ENCODE data around the gene BCS1L. TPM values are rescaled to one million over a fixed set of nuclear protein-coding genes. Genes with fewer than 3 reads are reported as not detected.

Gene BCS1L
- polyA plus RNA-seq, 1 of the 3 experiments (the other 2 are of a cell fraction), result 47.5 TPM

- H3F3A ChIP-seq (replicated peaks; ENCODE audit: insufficient read depth), result peaks cover 8% of the 10 kb centered on the region
- H3K27me3 ChIP-seq (ENCODE audit: insufficient read depth), result no peaks in the 10 kb centered on the region
- H3K27ac ChIP-seq (ENCODE audit: low read depth in 2 of 2, low read length in 1 of 2), result peak overlapping the region; percentile 53 to 86
- peaks cover 33% of the 10 kb centered on the region for H3K79me2 ChIP-seq (ENCODE audit: insufficient read depth)
- ChIA-PET CTCF (interaction anchor here (0.7 to 4.2 kb wide), 16 partner anchors 10 to 194 kb away, joined by 3 to 36 read pairs (median 4); partner anchors contain the start of genes PLCD4, RNF25, STK36 and TTLL4), POLR2A (interaction anchor here (0.8 to 3.1 kb wide), 4 partner anchors 13 to 51 kb away, joined by 3 to 28 read pairs (median 9); partner anchors contain the start of genes PLCD4, RNF25 and STK36)
- peak; percentile 63 for DNase-seq
- peaks cover 44 to 48% of the 10 kb centered on the region in 2 experiments for H3K36me3 ChIP-seq (replicated peaks in 1 of 2; ENCODE audit: control insufficient read depth in 1 of 2, insufficient read depth in 2 of 2, low read length in 1 of 2)
- no peaks in the 10 kb centered on the region for H3K9me3 ChIP-seq
- no peaks in the 10 kb centered on the region for H3K9me2 ChIP-seq
- H3K4me2 ChIP-seq, result peak overlapping the region; percentile 87
- H3K4me3 ChIP-seq (ENCODE audit: low read depth in 2 of 2, low read length in 1 of 2), result peak overlapping the region; percentile 90 to 94
- H2AFZ ChIP-seq (ENCODE audit: low read depth), result peak overlapping the region; percentile 85
- H3K9ac ChIP-seq, result peak overlapping the region; percentile 71
- peaks cover 7 to 13% of the 10 kb centered on the region in 2 experiments; a peak in 2 of 4 replicates for H3K4me1 ChIP-seq (ENCODE audit: control insufficient read depth in 1 of 2, insufficient read depth in 2 of 2, low read depth in 1 of 2, low read length in 1 of 2)
- 5% methylated on average over 17 of the region's 27 CpGs for WGBS (ENCODE audit: low lambda C conversion rate)
- H4K20me1 ChIP-seq (ENCODE audit: insufficient read depth), result no peaks in the 10 kb centered on the region
- no peak for TF ChIP-seq ELF1 (IDR thresholded peaks at IDR 0.05)
- no peak for TF ChIP-seq PBX3 (IDR thresholded peaks at IDR 0.05)
- peak; percentile 53; the same call in 1 of the 2 replicates for TF ChIP-seq MXI1 (IDR thresholded peaks at IDR 0.05; ENCODE audit: low read depth, low read length)
- no peak for TF ChIP-seq GABPA (IDR thresholded peaks at IDR 0.05; ENCODE audit: low read depth)
- TF ChIP-seq SIN3A (IDR thresholded peaks at IDR 0.05; ENCODE audit: borderline replicate concordance, low read depth, low read length), result no peak; the same call in 1 of the 2 replicates
- peak; percentile 62 for TF ChIP-seq CTCF (IDR thresholded peaks at IDR 0.05)
- no peak for TF ChIP-seq EZH2phosphoT487 (IDR thresholded peaks at IDR 0.05; ENCODE audit: borderline replicate concordance, low read depth)
- no peak for TF ChIP-seq RFX5 (IDR thresholded peaks at IDR 0.05; ENCODE audit: low read length)
- TF ChIP-seq POLR2AphosphoS5 (IDR thresholded peaks at IDR 0.05; ENCODE audit: low read depth, low read length), result no peak
- no peak for TF ChIP-seq REST (IDR thresholded peaks at IDR 0.05; ENCODE audit: low read depth, low read length)
- TF ChIP-seq CHD2 (IDR thresholded peaks at IDR 0.05; ENCODE audit: low read length, partially characterized antibody), result no peak
- TF ChIP-seq NFIC (IDR thresholded peaks at IDR 0.05; ENCODE audit: borderline replicate concordance), result no peak
- no peak for TF ChIP-seq YY1 (IDR thresholded peaks at IDR 0.05; ENCODE audit: low read depth)
- no peak for TF ChIP-seq FOSL2 (IDR thresholded peaks at IDR 0.05; ENCODE audit: borderline replicate concordance, low read depth)
- TF ChIP-seq RAD21 (IDR thresholded peaks at IDR 0.05; ENCODE audit: low read length), result 0 out of 2 replicates have a peak, but pooled peaks have one; percentile 7
- no peak for TF ChIP-seq MEF2A (IDR thresholded peaks at IDR 0.05; ENCODE audit: borderline replicate concordance, low read depth)
- no peak for TF ChIP-seq USF1 (IDR thresholded peaks at IDR 0.05; ENCODE audit: borderline replicate concordance, low read depth)
- no peak for TF ChIP-seq ZBTB33 (IDR thresholded peaks at IDR 0.05; ENCODE audit: borderline replicate concordance, low read depth)
- TF ChIP-seq MAX (IDR thresholded peaks at IDR 0.05; ENCODE audit: low read depth), result peak; percentile 74; the same call in 1 of the 2 replicates
- no peak for TF ChIP-seq TAF1 (IDR thresholded peaks at IDR 0.05; ENCODE audit: borderline replicate concordance, low read depth, low read length)
- no peak for TF ChIP-seq EP300 (IDR thresholded peaks at IDR 0.05; ENCODE audit: borderline replicate concordance in 1 of 2, low read depth in 1 of 2, low read length in 1 of 2)
Measured at GRCh38 chr2:218658671-218659257, 719 bp upstream of the BCS1L start.
